ENCODE data around the gene CLDN9.

- TF ChIP-seq CTCF (IDR thresholded peaks at IDR 0.05) (no peak), POLR2A (IDR thresholded peaks at IDR 0.05) (no peak)
These were observed 49.8 kb downstream of the CLDN9 start for GRCh38 chr16:3062553-3062952.
